NT2/D1 (cell line): Measurements from ENCODE around the gene VWA8.

Experiments used
- SUZ12 ChIP-seq: IDR thresholded peaks from 2 replicates; pipeline ENCODE4 v1.6.1; 2011; ENCODE audit not compliant: insufficient read length, insufficient read depth; ENCODE audit errors: extremely low read depth
- YY1 ChIP-seq: IDR thresholded peaks from 2 replicates; pipeline ENCODE4 v1.6.1; 2011; ENCODE audit not compliant: insufficient read length, insufficient read depth
- ZNF274 ChIP-seq: IDR thresholded peaks from 2 replicates; pipeline ENCODE4 v1.6.1; 2011; ENCODE audit warnings: mild to moderate bottlenecking, low read depth, low read length

DNA sequence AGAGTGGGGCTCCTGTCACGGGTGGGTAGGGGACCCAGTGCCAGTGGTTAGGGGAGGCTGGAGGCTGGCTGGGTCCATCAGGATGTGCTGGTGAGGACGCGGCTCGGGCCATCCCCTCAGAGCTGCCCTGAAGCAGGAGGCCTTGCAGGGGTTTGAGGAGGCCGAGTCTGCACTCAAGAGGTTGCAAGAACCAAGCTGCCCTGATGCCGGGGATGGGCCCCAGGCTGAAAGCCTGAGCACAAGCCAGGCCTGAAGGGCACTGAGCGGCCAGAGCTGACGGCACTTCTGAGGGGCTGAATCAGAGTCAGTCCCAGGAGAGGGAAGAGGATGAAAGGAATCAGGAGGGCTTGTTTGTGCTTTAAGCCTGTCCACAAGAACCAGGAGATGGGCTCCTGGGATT is 410.6 kb downstream of the VWA8 start:
- TF ChIP-seq SUZ12 (no peak), YY1 (no peak), ZNF274 (no peak)
